SK-MEL-5 (cell line): Measurements from ENCODE around the gene CACNG8. TPM values are rescaled to one million over a fixed set of nuclear protein-coding genes. Genes with fewer than 3 reads are reported as not detected.
"Not testable (repeated sequence)": the region's sequence is repeated elsewhere in the genome, so short reads cannot be mapped to it uniquely, and the experiment has no call there.

ENCODE experiments used
- DNase-seq: peaks from one replicate; pipeline ENCODE4 v3.0.0-alpha.2; 2016; ENCODE audit warnings: low read depth, low spot score
- in situ Hi-C: cut with HindIII; loops from 2 replicates; pipeline ENCODE4 v1.10.0; 2016; ENCODE audit warnings: low sequenced_read_pairs, high pct_unique_total_duplicates, low pct_unique_long_range_greater_than_20kb
- polyA plus RNA-seq, 2 experiments: library from polyadenylated mRNA; depleted of rRNA; stranded (reverse); fragments of >200 nt; gene quantifications; 2 replicates each; pipeline ENCODE4 v1.2.3, GENCODE V29; 2015
- total RNA-seq: library from RNA; depleted of rRNA; stranded (reverse); fragments of >200 nt; shearing (Covaris generic); gene quantifications from 2 replicates; pipeline ENCODE4 v1.2.3, GENCODE V29; 2014; rRNA removed

The CACNG8 gene
- not detected in 2 replicates for total RNA-seq
- polyA plus RNA-seq (2015; cell fraction: cytosol; rRNA removed), result 0.01 and 0.10 TPM in 2 replicates
- 0.11 and 0.22 TPM in 2 replicates for polyA plus RNA-seq (2015; cell fraction: nucleus; rRNA removed)

DNA sequence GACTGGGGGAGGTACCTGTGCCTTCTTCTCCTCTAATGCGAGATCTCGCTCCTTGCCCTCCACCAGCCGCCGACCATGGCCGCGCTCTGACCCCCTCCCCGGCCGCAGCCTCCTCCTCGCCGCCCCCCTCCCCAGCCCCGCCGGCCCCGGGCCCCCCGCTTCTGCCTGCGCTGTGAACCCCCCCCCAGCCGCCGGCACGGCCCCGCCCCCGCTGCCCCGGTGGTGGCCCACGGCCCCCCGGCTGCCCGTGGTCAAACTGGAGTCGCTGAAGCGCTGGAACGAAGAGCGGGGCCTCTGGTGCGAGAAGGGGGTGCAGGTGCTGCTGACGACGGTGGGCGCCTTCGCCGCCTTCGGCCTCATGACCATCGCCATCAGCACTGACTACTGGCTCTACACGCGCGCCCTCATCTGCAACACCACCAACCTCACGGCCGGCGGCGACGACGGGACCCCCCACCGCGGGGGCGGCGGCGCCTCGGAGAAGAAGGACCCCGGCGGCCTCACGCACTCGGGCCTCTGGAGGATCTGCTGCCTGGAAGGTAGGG, at the start of gene CACNG8:
Gene CACNG8 (plus strand): TSS at position 51 of the 545 bp plus-strand sequence.
- no peak for DNase-seq
- in situ Hi-C loops, result no loop called here

DNA sequence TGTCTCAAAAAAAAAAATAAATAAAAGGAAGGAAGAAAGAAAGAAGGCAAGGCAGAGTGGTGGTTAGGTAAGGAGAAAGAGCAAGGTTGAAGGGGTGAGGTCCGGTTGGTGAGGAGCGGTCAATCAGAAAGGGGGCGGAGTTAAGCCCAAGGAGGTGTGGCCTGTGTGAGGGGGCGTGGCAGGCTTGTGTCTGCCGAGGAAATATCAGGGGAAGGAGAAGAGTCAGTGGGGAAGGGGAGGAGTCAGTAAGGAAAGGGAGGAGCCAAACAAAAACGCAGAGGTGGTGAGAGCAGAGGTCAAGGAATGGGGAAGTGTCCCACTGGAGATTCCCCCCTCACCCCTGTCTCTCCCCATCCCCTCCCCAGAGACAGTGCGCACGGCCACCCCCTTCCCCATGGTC, 47.7 kb upstream of the CACNG8 start:
- in situ Hi-C loops, result no loop called here
- peak; percentile 16 for DNase-seq

DNA sequence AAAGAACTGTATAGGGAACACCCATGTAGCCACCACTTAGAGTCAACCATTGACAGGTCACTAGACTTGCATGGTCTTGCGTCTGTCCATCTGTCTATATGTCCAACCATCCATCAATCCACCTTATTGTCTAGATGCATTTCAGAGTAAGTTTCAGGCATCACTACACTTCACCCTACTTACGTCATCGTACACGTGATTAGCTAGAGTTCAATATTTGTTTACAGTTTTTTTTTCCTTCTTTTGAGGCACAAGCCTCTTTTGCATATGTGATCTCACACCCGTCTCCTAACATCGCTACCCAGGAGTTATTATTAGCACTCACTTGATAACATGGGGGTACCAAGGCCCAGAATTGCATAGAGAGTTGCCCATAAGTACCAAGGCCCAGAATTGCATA, 46.7 kb upstream of the CACNG8 start:
- DNase-seq, result peak; percentile 30
- in situ Hi-C loops, result no loop called here

DNA sequence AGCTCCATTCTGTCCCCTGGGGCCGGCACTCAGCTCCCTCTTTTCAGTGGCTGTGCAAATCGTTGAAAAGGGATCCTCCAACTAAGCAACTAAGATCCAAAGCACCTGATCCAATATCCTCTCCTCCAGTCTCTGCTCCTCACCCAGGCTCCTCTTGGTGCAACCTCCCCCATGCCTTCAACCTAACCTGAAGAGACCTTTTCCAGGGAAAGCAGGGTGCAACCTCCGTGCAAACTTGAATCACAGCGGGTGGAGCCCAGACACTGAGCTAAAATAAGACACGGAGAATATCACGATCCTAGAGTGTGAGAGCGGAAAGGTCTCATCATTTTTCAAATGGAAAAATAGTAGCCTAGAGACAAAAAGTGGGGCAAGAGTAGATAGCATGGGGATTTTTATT, 45.4 kb upstream of the CACNG8 start:
- in situ Hi-C loops, result no loop called here
- no peak for DNase-seq

DNA sequence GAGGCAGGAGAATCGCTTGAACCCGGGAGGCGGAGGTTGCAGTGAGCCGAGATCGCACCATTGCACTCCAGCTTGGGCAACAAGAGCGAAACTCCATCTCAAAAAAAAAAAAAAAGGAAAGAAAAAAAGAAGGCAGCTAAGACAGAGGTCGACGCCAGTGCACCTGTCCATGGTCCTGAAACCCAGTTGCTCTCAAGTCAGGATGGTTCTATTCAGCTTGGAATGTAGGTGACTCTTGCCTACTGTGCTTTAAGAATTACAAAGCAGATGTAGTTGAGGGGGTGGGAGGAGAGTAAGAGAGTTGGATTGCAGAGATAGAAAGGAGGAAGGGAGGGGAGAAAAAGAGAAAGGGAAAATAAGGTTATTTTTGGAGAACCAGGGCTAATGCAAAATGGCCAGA, 35.0 kb upstream of the CACNG8 start:
- in situ Hi-C loops, result no loop called here
- DNase-seq, result peak; percentile 44

DNA sequence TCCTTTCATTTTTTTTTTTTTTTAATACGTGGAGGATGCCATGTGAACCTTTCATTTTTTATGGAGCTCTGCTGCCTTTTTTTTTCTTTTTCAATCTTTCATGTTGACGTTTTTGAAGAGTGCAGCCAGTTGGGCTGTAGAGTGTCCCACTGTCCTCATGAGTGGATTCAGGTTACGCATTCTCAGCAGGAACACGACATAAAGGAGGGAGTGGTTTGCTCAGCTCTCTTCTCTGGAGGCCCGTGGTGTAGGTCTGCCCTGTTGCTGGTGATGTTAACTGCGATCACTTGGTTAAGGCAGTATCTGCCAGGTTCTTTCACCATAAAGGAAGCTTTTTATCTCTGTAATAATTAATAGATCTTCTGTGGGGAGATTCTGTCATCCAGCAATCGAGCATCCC, 26.7 kb upstream of the CACNG8 start:
- in situ Hi-C loops, result no loop called here
- DNase-seq, result no peak

DNA sequence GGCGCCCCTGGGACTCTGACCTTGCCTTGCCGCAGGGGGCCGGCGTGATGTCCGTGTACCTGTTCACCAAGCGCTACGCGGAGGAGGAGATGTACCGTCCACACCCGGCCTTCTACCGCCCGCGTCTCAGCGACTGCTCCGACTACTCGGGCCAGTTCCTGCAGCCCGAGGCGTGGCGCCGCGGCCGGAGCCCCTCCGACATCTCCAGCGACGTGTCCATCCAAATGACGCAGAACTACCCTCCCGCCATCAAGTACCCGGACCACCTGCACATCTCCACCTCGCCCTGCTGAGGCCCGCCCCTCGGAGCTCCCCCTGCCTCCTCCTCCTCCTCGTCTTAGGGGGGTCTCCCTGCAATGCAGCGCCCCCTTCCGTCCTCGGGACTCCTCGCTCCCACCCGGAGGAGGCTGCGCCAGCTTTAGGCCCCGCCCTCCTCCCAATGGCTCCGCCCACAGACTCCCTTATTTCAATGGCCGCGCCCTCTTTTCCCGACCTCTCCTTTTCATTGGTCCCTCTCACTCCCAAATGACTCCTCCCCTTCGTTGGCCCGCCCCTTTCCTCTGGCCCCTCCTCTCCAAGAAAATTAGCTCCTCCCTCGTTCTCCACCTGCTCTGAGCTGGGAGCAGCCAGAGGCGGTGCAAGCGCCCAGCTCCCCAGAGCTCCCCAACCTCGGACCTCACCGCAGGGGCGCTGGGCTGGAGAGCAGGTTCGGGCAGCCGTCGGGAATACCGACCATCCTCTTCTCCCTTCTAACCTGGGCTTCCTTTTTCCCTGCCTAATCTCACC, 20.5 kb upstream of the CACNG8 start:
- peak; percentile 37 for DNase-seq
- in situ Hi-C loops, result no loop called here

DNA sequence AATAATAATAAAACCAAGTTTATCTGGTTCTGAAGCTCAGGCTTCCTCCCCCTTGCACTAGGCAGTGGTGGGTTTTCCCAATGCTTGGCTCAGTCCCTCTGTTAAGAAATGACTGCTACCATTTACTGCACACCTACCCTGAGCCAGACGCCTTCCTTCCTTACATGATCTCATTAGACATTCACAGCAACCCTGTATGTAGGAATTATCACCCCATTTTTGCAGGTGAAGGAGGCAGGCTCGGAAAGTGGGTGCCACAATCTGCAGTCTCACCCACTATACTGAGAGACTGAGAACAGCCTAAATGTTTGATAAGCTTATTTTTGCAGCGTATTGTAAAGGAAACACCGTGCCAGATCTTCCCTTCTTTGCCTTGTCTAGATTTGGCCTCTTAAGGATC, 18.3 kb upstream of the CACNG8 start:
- no peak for DNase-seq
- in situ Hi-C loops, result no loop called here

DNA sequence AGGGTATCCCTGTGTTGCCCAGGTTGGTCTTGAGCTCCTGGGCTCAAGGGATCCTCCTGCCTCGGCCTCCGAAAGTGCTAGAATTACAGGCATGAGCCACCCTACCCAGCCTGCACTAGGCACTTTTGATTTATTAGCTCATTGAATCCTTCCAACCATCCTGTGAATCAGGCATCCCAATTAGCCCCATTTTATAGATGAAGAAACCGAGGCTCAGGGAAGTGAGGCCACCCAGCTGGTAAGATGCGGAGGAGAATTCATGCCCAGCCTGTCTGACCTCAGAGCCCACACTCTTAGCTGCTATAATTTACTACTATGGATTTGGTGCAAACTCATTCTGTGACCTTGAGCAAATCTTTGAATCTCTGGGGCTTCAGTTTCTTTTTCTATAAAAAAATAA, 17.8 kb upstream of the CACNG8 start:
- no peak for DNase-seq
- in situ Hi-C loops, result no loop called here

DNA sequence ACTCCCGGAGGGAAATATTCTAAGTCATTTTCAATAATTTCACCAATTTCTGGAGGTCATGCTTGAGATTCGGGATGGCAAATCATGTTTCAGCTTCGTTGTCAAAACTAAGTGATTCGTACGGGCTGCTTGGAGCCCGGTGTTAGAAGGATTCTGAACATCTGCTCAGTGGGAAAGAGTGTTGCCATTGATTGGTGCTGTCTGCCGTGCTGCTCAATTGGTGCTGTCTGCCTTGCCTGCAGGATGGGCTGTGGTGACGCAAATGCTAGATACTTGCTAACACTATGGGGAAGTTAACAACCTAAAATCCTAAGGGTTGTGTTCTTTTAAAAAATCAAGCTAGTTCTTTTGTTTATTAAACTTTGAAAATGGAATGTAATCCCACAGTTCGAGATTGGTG, 17.3 kb upstream of the CACNG8 start:
- peak; percentile 46 for DNase-seq
- in situ Hi-C loops, result no loop called here

DNA sequence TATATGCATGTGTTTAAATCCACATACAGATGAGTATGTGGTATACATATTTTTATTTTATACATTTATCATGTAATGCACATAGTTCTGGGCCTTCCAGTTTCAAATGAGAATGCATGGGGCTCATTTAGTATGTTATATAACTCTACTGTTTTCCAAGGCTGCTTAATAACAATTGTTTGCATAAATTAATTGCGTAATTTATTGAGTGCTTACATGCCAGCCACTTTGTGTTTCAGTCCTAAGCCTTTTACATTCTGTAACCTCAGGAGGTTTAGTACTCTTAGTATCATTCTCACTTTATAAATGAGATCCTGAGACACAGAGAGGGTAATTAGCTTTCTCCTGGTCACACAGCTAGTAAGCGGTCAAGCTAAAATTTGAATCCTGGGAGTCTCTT, 16.7 kb upstream of the CACNG8 start:
- no peak for DNase-seq
- in situ Hi-C loops, result no loop called here

DNA sequence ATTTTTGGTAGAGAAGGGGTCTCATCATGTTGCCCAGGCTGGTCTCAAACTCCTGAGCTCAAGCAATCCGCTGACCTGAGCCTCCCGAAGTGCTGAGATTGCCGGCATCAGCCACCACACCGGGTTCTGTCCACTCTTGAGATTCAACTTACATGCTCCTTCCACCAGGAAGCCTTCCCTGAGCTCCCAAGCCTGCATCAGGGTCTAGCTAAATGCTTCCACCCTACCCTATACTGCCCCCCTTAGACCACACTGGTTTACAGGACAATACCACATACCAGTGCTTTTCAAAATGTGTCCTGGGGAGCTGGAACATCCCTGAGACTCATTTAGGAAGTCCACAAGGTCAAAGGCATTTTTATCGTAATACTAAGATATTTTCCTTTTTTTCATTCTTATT, 15.1 kb upstream of the CACNG8 start:
- DNase-seq, result peak; percentile 53
- in situ Hi-C loops, result no loop called here

DNA sequence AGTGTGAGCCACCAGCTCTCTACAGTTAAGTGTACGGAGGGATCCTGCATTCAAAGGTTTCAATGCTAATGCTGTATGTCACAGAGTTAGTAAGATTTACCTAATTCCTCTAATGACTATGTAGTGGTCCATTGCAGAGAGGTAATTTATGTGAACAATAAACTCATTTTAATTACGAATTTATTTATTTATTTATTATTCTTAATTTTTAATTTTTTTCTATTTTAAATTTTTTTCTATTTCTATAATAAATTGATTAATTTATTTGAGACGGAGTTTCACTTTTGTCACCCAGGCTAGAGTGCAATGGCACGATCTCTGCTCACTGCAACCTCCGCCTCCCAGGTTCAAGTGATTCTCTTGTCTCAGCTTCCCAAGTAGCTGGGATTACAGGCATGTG, 14.1 kb upstream of the CACNG8 start:
- in situ Hi-C loops, DNase-seq: not testable (repeated sequence)

DNA sequence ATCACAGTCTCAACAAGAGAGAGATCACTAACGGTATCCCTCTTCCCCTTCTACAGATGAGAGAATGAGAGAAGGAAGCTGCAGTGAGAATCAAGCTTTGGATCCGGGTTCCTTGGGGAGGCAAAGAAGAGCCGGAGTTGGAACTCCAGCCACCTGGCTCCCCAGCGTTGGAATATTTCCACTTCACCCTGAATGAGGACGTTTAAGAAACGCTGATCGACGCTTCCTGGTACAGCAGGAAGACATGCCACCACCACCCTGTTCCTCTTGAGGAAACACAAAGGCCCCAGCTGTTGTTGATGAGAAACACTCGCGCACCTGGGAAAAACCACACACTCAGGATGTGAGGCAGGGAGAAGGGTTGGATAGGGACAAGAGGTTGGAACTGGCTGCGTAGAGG, 11.3 kb upstream of the CACNG8 start:
- no peak for DNase-seq
- in situ Hi-C loops, result no loop called here

DNA sequence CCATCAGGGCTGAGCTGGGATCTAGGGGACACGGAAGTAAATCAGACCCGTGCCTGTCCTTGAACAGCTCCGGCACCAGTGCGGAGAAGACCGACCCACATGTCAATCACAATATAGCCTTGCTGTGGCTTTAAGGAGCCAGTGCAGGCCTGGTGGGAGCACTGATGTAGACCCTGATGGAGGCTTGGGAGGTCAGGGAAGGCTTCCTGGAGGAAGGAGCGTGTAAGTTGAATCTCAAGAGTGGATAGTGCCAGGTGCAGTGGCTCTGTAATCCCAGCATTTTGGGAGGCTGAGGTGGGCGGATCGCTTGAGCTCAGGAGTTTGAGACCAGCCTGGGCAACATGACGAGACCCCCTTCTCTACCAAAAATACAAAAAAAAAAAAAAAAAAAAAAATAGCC, 10.8 kb upstream of the CACNG8 start:
- no peak for DNase-seq
- in situ Hi-C loops, result no loop called here

DNA sequence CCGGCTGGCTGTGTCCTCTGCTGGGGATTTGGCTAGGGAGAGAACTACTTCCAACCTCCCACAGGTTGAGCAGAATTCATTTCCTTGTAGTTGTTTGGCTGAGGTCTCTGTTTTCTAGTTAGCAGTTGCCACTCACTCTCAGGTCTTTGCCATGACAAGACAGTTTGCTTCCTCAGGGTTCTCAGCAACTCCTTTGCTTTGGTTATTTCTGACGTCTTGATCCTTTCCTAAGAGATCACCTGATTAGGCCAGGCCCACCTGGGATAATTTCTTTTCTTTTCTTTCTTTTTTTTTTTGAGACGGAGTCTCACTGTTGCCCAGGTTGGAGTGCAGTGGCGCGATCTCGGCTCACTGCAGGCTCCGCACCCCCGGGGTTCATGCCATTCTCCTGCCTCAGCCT, 9.4 kb upstream of the CACNG8 start:
- in situ Hi-C loops, result no loop called here
- DNase-seq, result no peak

DNA sequence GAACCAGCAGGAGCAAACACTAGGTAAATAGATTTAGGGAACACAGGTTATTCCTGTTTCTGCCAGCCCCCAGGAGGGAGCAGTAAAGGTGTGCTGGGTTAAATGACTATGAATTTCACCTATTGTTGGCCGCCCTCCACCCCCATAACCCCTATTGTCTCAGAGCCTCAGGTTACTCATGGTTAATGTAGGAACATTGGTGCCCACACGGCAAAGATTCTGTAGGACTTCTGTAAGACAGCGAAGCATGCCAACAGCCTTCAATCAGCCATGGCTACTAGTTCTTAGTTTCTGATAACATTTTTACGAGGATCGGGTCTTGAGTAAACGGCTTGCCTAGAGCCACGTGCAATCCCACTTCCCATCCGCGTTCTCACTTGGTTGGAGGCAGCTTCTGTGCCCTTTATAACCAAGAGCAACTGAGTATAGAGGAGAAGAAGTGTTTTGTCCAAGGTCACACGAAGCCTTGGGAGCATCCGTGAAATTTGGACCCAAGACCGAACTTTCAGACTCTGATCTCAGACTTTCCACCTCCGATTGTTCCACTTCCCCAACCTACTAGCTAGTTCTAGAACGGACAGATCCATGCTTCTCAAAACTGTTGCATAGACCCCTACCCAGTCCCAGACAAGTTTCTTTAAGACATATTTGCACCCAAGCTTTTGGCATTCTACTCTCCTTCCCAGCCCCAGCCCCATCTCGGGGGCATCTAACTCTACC, 5.1 kb upstream of the CACNG8 start:
- no peak for DNase-seq
- in situ Hi-C loops, result no loop called here

DNA sequence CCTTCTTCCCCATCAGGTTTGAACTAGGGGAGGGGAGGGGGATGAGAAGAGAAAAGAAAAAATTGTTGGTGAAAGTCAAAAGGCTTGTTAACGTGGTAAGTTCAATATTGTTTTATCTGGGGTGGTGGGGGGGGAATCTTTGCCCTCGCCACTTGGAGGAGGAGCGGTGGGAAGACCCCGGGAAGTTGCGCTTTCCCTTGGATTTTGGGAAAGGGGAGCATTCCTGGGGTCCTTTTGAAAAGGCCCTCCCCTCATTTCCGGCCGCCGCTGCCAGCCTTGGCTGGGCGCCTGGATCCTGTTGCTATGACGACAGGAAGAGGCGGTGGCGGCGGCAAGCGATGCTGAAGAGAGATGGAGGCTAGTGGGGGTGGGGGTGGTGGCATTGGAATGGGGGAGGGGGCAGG, 4.6 kb upstream of the CACNG8 start:
- in situ Hi-C loops, result no loop called here
- no peak for DNase-seq
